ENCODE data around the gene LSR.

LSR gene, protein sequence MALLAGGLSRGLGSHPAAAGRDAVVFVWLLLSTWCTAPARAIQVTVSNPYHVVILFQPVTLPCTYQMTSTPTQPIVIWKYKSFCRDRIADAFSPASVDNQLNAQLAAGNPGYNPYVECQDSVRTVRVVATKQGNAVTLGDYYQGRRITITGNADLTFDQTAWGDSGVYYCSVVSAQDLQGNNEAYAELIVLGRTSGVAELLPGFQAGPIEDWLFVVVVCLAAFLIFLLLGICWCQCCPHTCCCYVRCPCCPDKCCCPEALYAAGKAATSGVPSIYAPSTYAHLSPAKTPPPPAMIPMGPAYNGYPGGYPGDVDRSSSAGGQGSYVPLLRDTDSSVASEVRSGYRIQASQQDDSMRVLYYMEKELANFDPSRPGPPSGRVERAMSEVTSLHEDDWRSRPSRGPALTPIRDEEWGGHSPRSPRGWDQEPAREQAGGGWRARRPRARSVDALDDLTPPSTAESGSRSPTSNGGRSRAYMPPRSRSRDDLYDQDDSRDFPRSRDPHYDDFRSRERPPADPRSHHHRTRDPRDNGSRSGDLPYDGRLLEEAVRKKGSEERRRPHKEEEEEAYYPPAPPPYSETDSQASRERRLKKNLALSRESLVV

DNA sequence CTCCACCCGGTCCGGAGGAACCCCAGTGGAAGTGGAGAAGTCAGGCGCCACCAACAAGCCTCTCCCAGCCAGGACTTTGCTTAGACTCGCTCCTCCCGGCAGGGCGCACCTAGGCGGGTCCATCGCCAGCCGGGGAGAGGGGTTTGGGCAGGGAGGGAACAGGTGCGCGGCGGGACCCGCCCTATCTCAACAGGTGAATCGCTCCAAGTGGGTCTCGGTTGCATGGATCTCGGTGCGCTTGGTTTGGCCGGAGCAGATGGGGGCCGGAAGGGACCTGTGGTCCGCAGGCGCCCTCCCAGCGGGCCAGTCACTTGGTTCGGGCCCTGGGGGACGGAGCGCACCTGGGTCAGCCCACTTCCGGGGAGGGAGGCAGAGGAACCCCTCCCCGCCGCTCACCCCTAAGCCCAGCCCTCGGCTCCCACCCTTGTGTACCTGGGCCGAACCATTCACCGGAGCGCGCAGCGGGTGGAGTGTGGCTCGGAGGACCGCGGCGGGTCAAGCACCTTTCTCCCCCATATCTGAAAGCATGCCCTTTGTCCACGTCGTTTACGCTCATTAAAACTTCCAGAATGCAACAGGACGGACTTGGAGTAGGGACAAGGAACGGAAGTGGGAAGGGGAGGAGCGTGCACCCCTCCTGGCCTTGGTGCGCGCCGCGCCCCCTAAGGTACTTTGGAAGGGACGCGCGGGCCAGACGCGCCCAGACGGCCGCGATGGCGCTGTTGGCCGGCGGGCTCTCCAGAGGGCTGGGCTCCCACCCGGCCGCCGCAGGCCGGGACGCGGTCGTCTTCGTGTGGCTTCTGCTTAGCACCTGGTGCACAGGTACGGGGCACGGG, at the start of gene LSR:
Gene LSR, plus strand, starts transcription at position 693 of the 836 bp plus-strand sequence. Its CDS starts 21 bp downstream, at position 714.
- Mint-ChIP-seq H3K27ac (peak within 1 kb of the TSS; percentile 89), H3K4me3 (peak within 1 kb of the TSS; percentile 92), H3K36me3 (no peaks in the 10 kb centered on the region), H3K27me3 (no peaks in the 10 kb centered on the region), H3K9me3 (ENCODE audit: low read depth) (peaks cover 4% of the 10 kb centered on the region), H3K4me1 (ENCODE audit: low read depth) (peaks cover 40% of the 10 kb centered on the region)

DNA sequence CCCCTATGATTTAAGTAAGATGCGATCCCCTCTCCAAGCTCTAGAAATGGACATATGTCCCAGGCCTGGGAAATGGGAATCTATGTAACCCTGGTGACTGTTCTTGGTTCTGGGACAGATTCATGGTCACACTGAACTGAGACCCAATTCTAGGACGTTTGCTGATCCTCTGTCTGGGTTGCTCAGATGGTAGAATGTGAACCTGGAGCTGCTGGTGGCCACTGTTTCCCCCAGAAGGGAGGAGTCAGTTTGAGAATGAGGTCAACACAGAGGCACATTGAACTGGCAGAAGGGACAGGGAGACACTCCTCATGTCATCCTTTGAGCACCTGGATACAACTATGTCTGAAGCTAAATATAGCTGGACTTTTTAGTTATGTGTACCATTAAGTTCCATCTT, 49.3 kb upstream of the LSR start:
- H3K4me3 Mint-ChIP-seq = no peak overlapping the region
- no peak overlapping the region for H3K27ac Mint-ChIP-seq
- peaks cover 48% of the 10 kb centered on the region for H3K4me1 Mint-ChIP-seq (ENCODE audit: low read depth)
- H3K36me3 Mint-ChIP-seq = no peaks in the 10 kb centered on the region
- no peaks in the 10 kb centered on the region for H3K9me3 Mint-ChIP-seq (ENCODE audit: low read depth)
- H3K27me3 Mint-ChIP-seq = no peaks in the 10 kb centered on the region

DNA sequence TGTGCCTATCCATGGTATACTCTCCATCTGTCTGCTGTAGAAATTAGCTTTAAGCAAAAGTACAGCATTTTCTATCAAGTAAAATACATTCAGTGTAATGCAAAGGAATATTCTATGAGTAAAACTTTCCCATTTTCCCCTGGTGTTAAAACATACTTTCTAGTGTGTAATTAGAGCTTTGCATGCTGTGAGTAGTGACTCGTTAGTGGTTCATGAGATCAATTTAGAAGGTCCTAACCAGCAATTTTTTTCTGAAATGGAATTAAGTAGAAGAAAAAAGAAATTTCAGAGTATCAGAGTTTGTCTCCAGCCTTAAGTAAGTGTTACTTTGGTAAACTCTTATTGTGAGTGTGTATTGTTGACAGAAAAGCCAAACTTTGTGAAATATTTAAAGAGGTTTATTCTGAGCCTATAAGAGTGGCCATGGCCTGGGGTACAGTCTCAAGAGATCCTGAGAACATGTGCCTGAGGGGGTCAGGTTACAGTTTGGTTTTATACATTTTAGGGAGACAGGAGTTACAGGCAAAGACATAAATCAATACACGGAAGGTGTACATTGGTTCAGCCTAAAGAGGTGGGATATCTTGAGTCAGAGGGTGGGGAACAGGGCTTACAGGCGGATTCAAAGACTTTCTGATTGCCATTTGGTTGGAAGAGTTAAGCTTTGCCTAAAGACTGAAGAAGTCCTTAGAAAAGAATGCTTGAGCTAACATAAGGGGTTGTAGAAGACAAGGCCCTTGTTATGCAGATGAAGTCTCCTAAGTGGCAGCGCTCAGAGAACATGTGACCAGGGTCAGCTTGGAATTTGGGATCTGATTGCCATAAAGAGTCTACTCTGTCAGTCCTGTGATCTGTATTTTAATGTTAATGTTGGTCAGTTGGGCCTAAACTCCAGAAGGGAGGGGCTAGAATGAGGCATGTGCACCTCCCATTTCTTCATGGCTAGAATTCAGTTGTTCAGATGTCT, 45.8 kb upstream of the LSR start:
- H3K36me3 Mint-ChIP-seq = peaks cover 1% of the 10 kb centered on the region
- peak overlapping the region; percentile 92 for H3K27ac Mint-ChIP-seq
- H3K4me1 Mint-ChIP-seq (ENCODE audit: low read depth) = peaks cover 77% of the 10 kb centered on the region
- H3K27me3 Mint-ChIP-seq = no peaks in the 10 kb centered on the region
- peak overlapping the region; percentile 33 for H3K4me3 Mint-ChIP-seq
- no peaks in the 10 kb centered on the region for H3K9me3 Mint-ChIP-seq (ENCODE audit: low read depth)

DNA sequence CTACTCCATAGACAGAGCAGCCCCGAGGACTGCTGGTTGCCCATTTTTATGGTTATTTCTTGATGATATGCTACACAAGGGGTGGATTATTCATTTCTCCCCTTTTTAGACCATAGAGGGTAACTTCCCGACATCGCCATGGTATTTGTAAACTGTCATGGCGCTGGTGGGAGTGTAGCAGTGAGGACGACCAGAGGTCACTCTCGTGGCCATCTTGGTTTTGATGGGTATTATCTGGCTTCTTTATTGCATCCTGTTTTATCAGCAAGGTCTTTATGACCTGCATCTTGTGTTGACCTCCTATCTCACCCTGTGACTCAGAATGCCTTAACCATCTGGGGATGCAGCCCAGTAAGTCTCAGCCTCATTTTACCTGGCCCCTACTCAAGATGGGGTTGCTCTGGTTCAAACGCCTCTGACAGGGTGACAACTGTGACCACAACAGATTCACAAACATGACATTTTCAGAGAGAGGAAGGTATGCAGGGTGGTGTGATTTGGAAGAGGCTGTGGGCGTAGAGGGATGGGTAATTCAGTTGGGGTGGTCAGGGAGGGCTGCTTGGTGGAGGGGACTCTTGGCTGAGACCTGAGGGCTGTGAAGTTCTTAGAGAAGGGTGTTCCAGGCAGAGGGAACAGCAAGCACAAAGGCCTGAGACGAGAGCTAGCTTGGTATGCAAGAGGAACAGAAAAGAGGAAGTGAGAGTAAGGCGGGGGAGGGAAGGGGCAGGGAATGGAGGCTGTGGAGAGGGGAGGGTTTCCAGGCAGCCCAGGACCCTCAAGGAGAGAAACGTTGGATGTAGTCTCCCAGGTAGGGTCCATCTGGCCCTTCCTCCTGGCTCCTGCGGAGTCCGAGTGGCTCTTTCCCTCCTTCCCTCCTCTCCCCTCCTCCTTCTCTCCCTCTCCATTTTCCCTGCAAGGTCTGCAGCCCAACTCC, 43.7 kb upstream of the LSR start:
- no peaks in the 10 kb centered on the region for H3K27me3 Mint-ChIP-seq

DNA sequence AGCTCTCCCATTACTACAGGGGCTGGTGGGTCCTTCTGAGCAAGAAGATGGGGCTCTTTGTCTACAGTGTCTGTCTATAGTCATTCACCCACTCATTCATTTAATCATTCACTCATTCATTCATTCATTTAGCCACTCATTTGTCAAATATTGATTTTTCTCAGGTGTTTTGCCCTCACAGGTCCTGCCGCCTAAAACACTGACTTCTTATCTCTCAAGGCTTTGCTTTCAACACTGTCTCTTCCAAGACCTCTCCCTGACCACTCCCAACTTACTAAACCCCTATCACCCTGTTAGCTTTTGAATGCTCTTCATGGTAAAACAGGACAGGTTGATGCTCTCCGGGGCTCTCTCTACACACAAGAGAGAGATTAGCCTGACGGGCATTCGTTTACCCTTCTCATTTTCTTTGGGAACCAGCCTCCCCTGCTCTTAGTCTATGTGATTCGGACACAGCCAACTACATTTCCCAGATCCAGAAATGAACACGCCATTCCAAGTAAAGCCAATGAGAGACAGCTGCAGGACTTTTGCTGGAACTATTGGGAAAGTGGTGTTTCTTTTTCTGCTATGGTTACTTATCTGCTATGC, 43.0 kb upstream of the LSR start:
- no peaks in the 10 kb centered on the region for H3K27me3 Mint-ChIP-seq
- no peaks in the 10 kb centered on the region for H3K9me3 Mint-ChIP-seq (ENCODE audit: low read depth)
- peak overlapping the region; percentile 67 for H3K4me3 Mint-ChIP-seq
- H3K27ac Mint-ChIP-seq = peak overlapping the region; percentile 92
- peaks cover 2% of the 10 kb centered on the region for H3K36me3 Mint-ChIP-seq
- peaks cover 88% of the 10 kb centered on the region for H3K4me1 Mint-ChIP-seq (ENCODE audit: low read depth)

More for the DNA sequence above, 43.7 kb upstream of the LSR start:
- peaks cover 2% of the 10 kb centered on the region for H3K36me3 Mint-ChIP-seq
- H3K4me1 Mint-ChIP-seq (ENCODE audit: low read depth) = peaks cover 86% of the 10 kb centered on the region
- H3K27ac Mint-ChIP-seq = peak overlapping the region; percentile 92
- H3K9me3 Mint-ChIP-seq (ENCODE audit: low read depth) = no peaks in the 10 kb centered on the region
- H3K4me3 Mint-ChIP-seq = peak overlapping the region; percentile 67

DNA sequence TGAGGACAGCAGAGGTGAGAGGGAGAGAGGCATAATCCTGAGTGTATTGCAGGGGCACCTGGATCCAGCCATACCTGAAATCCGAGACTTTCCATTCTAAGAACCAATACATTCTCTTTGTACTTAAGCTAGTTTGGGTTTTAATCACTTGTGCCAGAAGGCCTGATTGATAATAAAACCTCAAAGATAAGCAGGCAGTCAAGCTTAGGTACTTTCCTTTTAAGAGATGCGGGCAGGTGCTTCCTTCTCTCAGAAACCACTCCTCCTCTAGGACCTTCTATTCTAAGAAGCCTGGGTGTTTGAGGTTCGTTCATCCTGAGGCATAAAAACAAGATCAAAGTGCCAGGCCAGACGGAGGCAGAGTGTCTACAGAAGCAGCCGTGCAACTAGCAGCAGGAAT, 42.4 kb upstream of the LSR start:
- H3K9me3 Mint-ChIP-seq (ENCODE audit: low read depth) = no peaks in the 10 kb centered on the region
- H3K27me3 Mint-ChIP-seq = no peaks in the 10 kb centered on the region
- peaks cover 2% of the 10 kb centered on the region for H3K36me3 Mint-ChIP-seq
- H3K27ac Mint-ChIP-seq = peak overlapping the region; percentile 92
- peaks cover 85% of the 10 kb centered on the region for H3K4me1 Mint-ChIP-seq (ENCODE audit: low read depth)
- peak overlapping the region; percentile 67 for H3K4me3 Mint-ChIP-seq

DNA sequence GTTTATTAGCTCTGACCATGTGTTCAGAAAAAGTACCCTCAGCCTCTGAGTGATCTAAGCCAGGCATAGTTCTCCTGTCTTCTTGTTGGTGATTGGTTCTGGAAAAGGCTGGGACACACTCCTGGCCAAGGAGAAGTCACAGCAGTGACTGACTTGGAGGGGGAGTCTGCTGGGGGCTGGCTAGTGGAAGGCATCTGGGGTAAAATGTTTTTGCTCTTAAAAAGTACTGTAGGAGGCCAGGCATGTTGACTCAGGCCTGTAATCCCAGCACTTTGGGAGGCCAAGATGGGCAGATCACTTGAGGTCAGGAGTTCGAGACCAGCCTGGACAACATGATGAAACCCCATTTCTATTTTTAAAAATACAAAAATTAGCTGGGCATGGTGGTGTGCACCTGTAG, 41.9 kb upstream of the LSR start:
- Mint-ChIP-seq H3K27ac (peak overlapping the region; percentile 92), H3K27me3 (no peaks in the 10 kb centered on the region), H3K9me3 (ENCODE audit: low read depth) (no peaks in the 10 kb centered on the region), H3K4me1 (ENCODE audit: low read depth) (peaks cover 85% of the 10 kb centered on the region), H3K4me3 (peak overlapping the region; percentile 67), H3K36me3 (peaks cover 2% of the 10 kb centered on the region)

DNA sequence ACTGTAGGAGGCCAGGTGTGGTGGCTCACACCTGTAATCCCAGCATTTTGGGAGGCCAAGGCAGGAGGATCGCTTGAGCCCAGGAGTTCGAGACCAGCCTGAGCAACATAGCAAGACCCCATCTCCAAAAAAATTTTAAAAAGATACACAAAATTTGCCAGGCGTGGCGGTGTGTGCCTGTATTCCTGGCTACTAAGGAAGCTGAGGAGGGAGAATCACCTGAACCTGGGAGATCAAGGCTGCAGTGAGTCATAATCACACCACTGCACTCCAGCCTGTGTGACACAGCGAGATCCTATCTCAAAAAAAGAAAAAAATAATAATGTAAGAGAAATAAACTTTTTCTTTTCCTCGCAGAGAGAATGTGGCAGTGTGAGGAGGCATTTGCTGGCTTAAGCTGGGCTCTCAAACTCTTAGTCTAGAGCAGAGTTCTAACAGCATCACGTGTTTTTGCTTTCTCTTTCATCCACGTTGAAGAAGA, 41.4 kb upstream of the LSR start:
- Mint-ChIP-seq H3K9me3 (ENCODE audit: low read depth) (no peaks in the 10 kb centered on the region), H3K27ac (peak overlapping the region; percentile 92), H3K4me3 (peak overlapping the region; percentile 7)

DNA sequence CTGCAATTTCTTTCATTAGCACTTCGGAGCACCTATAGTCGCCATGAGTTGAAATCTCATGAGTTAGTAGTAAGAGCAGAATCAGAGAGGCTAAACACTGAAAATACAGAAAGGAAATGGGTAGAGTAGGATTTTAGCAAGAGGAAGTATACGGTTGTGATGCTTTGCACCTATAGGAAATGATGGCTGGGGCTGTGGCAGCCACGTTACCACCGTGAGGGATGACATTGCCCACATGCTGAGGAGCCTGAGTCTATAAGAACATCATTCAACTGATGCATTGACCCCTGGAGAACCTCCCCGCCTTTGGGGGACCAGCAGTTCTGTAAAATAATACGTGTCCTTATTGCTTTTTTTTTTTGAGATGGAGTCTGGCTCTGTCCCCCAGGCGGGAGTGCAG, 40.7 kb upstream of the LSR start:
- Mint-ChIP-seq H3K36me3 (peaks cover 4% of the 10 kb centered on the region), H3K27me3 (no peaks in the 10 kb centered on the region), H3K4me1 (ENCODE audit: low read depth) (peaks cover 85% of the 10 kb centered on the region), H3K9me3 (ENCODE audit: low read depth) (no peaks in the 10 kb centered on the region), H3K27ac (peak overlapping the region; percentile 92), H3K4me3 (peak overlapping the region; percentile 7)

More for the DNA sequence above, 41.4 kb upstream of the LSR start:
- peaks cover 4% of the 10 kb centered on the region for H3K36me3 Mint-ChIP-seq
- peaks cover 85% of the 10 kb centered on the region for H3K4me1 Mint-ChIP-seq (ENCODE audit: low read depth)
- H3K27me3 Mint-ChIP-seq = no peaks in the 10 kb centered on the region

DNA sequence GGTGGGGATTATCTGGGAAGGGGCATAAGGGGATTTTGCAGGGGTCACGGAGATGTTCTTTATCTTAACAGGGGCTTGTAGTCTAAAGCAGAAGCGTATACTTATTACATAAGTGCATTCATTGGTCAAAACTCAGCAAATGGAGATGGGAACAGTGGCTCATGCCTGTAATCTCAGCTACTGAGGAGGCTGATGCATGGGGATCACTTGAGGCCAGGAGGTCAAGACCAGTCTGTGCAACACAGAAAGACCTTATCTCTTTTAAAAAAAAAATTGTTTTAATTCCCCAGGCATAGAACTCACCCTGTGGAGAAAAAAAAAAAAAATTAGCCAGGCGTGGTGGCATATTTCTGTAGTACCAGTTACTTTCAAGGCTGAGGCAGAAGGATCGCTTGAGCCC, 39.2 kb upstream of the LSR start:
- H3K4me3 Mint-ChIP-seq = peak overlapping the region; percentile 28
- peak overlapping the region; percentile 70 for H3K27ac Mint-ChIP-seq
- no peaks in the 10 kb centered on the region for H3K9me3 Mint-ChIP-seq (ENCODE audit: low read depth)

DNA sequence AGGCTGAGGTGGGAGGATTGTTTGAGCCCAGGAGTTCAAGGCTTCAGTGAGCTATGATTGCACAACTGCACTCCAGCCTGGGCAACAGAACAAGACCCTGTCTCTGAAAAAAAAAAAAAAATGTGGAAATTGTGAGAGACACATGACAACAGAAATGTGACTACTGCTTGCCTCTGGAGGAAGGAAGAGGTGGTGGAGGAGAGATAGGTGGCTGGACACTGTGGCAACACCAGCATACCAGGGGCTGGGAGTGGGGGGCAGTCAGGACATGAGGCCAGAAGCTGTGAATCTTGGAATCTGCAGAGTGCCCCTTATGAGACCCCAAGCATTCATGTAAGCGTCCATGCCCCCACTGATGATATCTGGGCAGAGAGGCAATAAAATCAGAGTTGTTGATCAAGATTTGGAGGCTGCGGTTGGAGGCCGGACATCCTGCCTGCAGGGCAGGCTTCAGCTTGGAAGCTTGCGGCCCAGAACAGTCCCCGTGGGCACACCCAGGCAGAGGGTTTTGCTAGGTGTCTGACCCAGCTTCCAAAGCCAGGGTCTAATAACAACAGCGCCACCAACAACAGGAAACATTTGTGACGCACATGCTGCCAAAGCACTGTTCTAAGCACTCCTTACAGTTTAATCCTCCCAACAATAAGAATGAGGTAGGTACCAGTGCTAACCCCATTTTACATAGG, 37.1 kb upstream of the LSR start:
- H3K27ac Mint-ChIP-seq = peak overlapping the region; percentile 99
- H3K27me3 Mint-ChIP-seq = no peaks in the 10 kb centered on the region
- H3K36me3 Mint-ChIP-seq = peaks cover 6% of the 10 kb centered on the region
- H3K4me1 Mint-ChIP-seq (ENCODE audit: low read depth) = peaks cover 85% of the 10 kb centered on the region
- no peaks in the 10 kb centered on the region for H3K9me3 Mint-ChIP-seq (ENCODE audit: low read depth)
- H3K4me3 Mint-ChIP-seq = peak overlapping the region; percentile 72

More for the DNA sequence above, 39.2 kb upstream of the LSR start:
- H3K27me3 Mint-ChIP-seq = no peaks in the 10 kb centered on the region
- peaks cover 4% of the 10 kb centered on the region for H3K36me3 Mint-ChIP-seq
- H3K4me1 Mint-ChIP-seq (ENCODE audit: low read depth) = peaks cover 85% of the 10 kb centered on the region

DNA sequence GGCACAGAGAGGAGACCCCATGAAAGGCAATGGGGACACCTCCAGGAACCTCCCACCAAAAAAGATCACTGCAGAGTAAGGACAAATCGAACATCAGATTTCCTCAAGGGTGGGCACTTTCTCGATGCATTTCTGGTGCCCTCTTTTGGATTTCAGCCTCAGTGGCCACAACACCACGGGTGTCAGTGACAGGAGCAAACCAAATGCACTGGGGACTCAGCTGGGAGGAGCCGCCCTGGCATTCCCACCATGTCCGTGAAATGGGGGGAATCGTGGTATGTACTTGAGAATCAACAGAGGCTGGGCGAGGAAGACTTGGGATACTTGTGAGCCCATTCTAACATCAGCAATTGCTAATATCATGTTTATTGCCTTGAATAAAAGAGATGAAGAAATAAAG, 36.6 kb upstream of the LSR start:
- H3K4me3 Mint-ChIP-seq = peak overlapping the region; percentile 72
- H3K9me3 Mint-ChIP-seq (ENCODE audit: low read depth) = no peaks in the 10 kb centered on the region
- H3K27ac Mint-ChIP-seq = peak overlapping the region; percentile 99
- no peaks in the 10 kb centered on the region for H3K27me3 Mint-ChIP-seq
- H3K36me3 Mint-ChIP-seq = peaks cover 6% of the 10 kb centered on the region
- peaks cover 82% of the 10 kb centered on the region for H3K4me1 Mint-ChIP-seq (ENCODE audit: low read depth)
